Fibroblast of lung (primary cell): ENCODE data around the gene C20orf204. TPM values are rescaled to one million over a fixed set of nuclear protein-coding genes. Genes with fewer than 3 reads are reported as not detected.
"Not testable (repeated sequence)": the region's sequence is repeated elsewhere in the genome, so short reads cannot be mapped to it uniquely, and the experiment has no call there.

Source experiments
- DNase-seq, 2 donors: peaks; one replicate each; pipeline versions ENCODE4 v3.0.0 to v3.0.0-alpha.2; 2010; ENCODE audit warnings: low read depth in 2 of 2
- H2AFZ ChIP-seq: 2 replicates; pipeline ENCODE4 v1.5.1; 2012; ENCODE audit warnings: low read length, control low read depth, inconsistent platforms
- H3K27ac ChIP-seq: 2 replicates; pipeline ENCODE4 v1.5.1; 2011; ENCODE audit warnings: low read length, control low read depth; ENCODE audit not compliant: insufficient read depth
- H3K27me3 ChIP-seq: 2 replicates; pipeline ENCODE4 v1.5.1; 2011; ENCODE audit warnings: mild to moderate bottlenecking, low read length; ENCODE audit not compliant: control insufficient read depth, insufficient read depth
- H3K36me3 ChIP-seq: 2 replicates; pipeline ENCODE4 v1.5.1; 2011; ENCODE audit warnings: low read length; ENCODE audit not compliant: control insufficient read depth, insufficient read depth
- H3K4me1 ChIP-seq: 2 replicates; pipeline ENCODE4 v1.5.1; 2011; ENCODE audit warnings: low read length; ENCODE audit not compliant: control insufficient read depth, insufficient read depth; ENCODE audit errors: extremely low read depth
- H3K4me2 ChIP-seq: 2 replicates; pipeline ENCODE4 v1.5.1; 2011; ENCODE audit warnings: low read length, control low read depth; ENCODE audit not compliant: insufficient read depth; ENCODE audit errors: extremely low read depth
- H3K4me3 ChIP-seq, 4 experiments: fragments of 200-600 bp in 1 of 4; sonication (generic) in 1 of 4; replicated peaks in 1 of 4; 2 replicates each; pipeline ENCODE4 v1.5.1; 2011 to 2016; ENCODE audit warnings: low read length in 4 of 4, low read depth in 3 of 4, mild to moderate bottlenecking in 3 of 4, control low read depth in 2 of 4, inconsistent platforms in 1 of 4, mixed read lengths in 1 of 4; ENCODE audit not compliant: insufficient read depth in 1 of 4; ENCODE audit errors: control extremely low read depth in 1 of 4
- H3K79me2 ChIP-seq: 2 replicates; pipeline ENCODE4 v1.5.1; 2012; ENCODE audit warnings: mild to moderate bottlenecking, low read length, inconsistent platforms; ENCODE audit not compliant: control insufficient read depth, insufficient read depth
- H3K9ac ChIP-seq: 2 replicates; pipeline ENCODE4 v1.5.1; 2011; ENCODE audit warnings: mild to moderate bottlenecking, low read length, control low read depth; ENCODE audit not compliant: insufficient read depth
- H3K9me3 ChIP-seq: 2 replicates; pipeline ENCODE4 v1.5.1; 2012; ENCODE audit warnings: low read depth, low read length; ENCODE audit not compliant: control insufficient read depth, insufficient read depth
- H4K20me1 ChIP-seq: 2 replicates; pipeline ENCODE4 v1.5.1; 2011; ENCODE audit warnings: low read length; ENCODE audit not compliant: control insufficient read depth, insufficient read depth; ENCODE audit errors: extremely low read depth
- EZH2 ChIP-seq: IDR thresholded peaks from 2 replicates; pipeline ENCODE4 v1.5.1; 2012; ENCODE audit warnings: low read length, control low read depth, mild to moderate bottlenecking; ENCODE audit errors: missing control alignments
- polyA plus RNA-seq, 2 donors: library from polyadenylated mRNA; depleted of rRNA in 1 of 2; stranded (reverse) in 1 of 2; unstranded in 1 of 2; fragments of >200 nt; gene quantifications; 2 replicates each; pipeline ENCODE4 v1.2.1, GENCODE V29; 2011 to 2012; ENCODE audit warnings: missing spikeins in 1 of 2
- total RNA-seq: library from RNA; depleted of rRNA; stranded (reverse); fragments of >200 nt; gene quantifications from 2 replicates; pipeline ENCODE4 v1.2.1, GENCODE V29; 2014
- TF ChIP-seq, protein P1 (sequence below), 2 donors: IDR thresholded peaks in 1 of 2; conservative IDR thresholded peaks in 1 of 2; 1 replicate in 1 of 2; 2 replicates in 1 of 2; pipeline ENCODE4 v1.5.1; 2011 to 2012; ENCODE audit warnings: low read length in 2 of 2, control low read depth in 1 of 2, inconsistent platforms in 1 of 2, low read depth in 1 of 2, mild to moderate bottlenecking in 1 of 2

Gene C20orf204
- total and polyA plus RNA-seq, 2 donors (not counting 1 experiment from before 2014, with no cell fraction given) = 0.02 to 0.66 TPM

DNA sequence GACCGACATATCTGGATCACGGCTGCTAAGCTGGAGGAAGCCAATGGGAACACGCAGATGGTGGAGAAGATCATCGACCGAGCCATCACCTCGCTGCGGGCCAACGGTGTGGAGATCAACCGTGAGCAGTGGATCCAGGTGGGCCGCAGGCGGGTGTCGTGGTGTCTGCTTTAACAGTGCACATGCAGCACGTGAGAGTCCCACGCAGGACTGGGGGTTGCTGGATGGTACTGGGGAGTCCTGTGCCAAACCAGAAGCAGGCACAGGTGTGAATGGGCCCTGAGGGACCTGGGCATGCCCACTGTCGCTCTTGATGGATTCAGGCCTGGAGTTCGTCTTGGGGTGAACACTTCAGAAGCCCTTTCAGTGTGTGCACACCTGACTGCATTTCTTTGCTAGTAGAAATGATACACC is 24.6 kb upstream of the C20orf204 start:
- no peak overlapping the region for H3K4me2 ChIP-seq
- no peak overlapping the region for H3K27ac ChIP-seq
- no peaks in the 10 kb centered on the region for H3K27me3 ChIP-seq
- no peak for DNase-seq
- H3K9ac ChIP-seq = no peak overlapping the region
- no peak overlapping the region for H2AFZ ChIP-seq
- peaks cover 22% of the 10 kb centered on the region for H3K36me3 ChIP-seq
- H3K4me1 ChIP-seq = no peaks in the 10 kb centered on the region
- no peak overlapping the region for H3K4me3 ChIP-seq
- H3K79me2 ChIP-seq = peaks cover 4% of the 10 kb centered on the region
- no peaks in the 10 kb centered on the region for H3K9me3 ChIP-seq
- no peaks in the 10 kb centered on the region for H4K20me1 ChIP-seq
- no peak for TF ChIP-seq EZH2
- TF ChIP-seq, protein P1, sequence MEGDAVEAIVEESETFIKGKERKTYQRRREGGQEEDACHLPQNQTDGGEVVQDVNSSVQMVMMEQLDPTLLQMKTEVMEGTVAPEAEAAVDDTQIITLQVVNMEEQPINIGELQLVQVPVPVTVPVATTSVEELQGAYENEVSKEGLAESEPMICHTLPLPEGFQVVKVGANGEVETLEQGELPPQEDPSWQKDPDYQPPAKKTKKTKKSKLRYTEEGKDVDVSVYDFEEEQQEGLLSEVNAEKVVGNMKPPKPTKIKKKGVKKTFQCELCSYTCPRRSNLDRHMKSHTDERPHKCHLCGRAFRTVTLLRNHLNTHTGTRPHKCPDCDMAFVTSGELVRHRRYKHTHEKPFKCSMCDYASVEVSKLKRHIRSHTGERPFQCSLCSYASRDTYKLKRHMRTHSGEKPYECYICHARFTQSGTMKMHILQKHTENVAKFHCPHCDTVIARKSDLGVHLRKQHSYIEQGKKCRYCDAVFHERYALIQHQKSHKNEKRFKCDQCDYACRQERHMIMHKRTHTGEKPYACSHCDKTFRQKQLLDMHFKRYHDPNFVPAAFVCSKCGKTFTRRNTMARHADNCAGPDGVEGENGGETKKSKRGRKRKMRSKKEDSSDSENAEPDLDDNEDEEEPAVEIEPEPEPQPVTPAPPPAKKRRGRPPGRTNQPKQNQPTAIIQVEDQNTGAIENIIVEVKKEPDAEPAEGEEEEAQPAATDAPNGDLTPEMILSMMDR (conservative IDR thresholded peaks at IDR 0.05 in 1 of 2, IDR thresholded peaks at IDR 0.05 in 1 of 2; ENCODE audit: low read depth in 1 of 2, low read length in 2 of 2) = no peak

DNA sequence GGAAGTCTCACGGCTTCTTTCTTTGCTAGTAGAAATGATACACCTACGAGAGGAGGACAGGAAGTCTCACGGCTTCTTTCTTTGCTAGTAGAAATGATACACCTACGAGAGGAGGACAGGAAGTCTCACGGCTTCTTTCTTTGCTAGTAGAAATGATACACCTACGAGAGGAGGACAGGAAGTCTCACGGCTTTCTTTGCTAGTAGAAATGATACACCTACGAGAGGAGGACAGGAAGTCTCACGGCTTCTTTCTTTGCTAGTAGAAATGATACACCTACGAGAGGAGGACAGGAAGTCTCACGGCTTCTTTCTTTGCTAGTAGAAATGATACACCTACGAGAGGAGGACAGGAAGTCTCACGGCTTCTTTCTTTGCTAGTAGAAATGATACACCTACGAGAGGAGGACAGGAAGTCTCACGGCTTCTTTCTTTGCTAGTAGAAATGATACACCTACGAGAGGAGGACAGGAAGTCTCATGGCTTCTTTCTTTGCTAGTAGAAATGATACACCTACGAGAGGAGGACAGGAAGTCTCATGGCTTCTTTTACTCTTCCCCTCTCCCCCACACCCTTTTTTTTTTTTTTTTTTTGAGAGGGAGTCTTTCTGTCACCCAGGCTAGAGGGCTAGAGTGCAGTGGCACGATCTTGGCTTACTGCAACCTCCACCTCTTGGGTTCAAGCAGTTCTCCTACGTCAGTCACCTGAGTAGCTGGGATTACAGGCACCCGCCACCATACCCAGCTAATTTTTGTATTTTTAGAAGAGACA is 23.4 kb upstream of the C20orf204 start:
- not testable (repeated sequence) for H3K27me3 ChIP-seq

DNA sequence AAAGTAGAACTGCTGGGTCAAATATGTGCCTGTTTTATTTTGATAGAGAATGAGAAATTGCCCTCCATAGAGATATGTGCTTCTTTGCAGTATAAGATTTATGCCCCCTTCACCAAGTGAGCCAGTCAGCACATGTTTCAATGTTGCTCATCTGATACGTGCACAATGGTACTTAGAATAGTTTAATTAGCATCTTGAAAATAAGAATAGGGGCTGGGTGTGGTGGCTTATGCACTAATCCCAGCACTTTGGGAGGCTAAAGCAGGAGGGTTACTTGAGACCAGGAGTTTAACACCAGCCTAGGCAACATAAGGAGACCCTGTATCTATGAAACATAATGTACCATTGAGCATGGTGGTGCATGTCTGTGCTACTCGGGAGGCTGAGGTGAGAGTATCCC is 20.3 kb upstream of the C20orf204 start:
- Histone ChIP-seq H4K20me1 (no peaks in the 10 kb centered on the region), H3K36me3 (peaks cover 18% of the 10 kb centered on the region)
- TF ChIP-seq EZH2 = no peak
- TF ChIP-seq, protein P1 (conservative IDR thresholded peaks at IDR 0.05 in 1 of 2, IDR thresholded peaks at IDR 0.05 in 1 of 2; ENCODE audit: low read depth in 1 of 2, low read length in 2 of 2) = no peak

More for the DNA sequence above, 23.4 kb upstream of the C20orf204 start:
- not testable (repeated sequence) for H2AFZ ChIP-seq, H3K4me1 ChIP-seq, H3K4me3 ChIP-seq, H3K4me2 ChIP-seq, H3K9ac ChIP-seq, H4K20me1 ChIP-seq, H3K79me2 ChIP-seq, DNase-seq, H3K27ac ChIP-seq, H3K9me3 ChIP-seq
- H3K36me3 ChIP-seq = peaks cover 22% of the 10 kb centered on the region

More for the DNA sequence above, 20.3 kb upstream of the C20orf204 start:
- no peak overlapping the region for H3K4me3 ChIP-seq
- no peak overlapping the region for H3K9ac ChIP-seq
- H3K27ac ChIP-seq = no peak overlapping the region
- no peaks in the 10 kb centered on the region for H3K4me1 ChIP-seq
- no peak overlapping the region for H3K4me2 ChIP-seq
- H3K27me3 ChIP-seq = no peaks in the 10 kb centered on the region
- DNase-seq = no peak
- no peak overlapping the region for H2AFZ ChIP-seq
- no peaks in the 10 kb centered on the region for H3K9me3 ChIP-seq
- no peaks in the 10 kb centered on the region for H3K79me2 ChIP-seq
